HL-60 (cell line): ENCODE data around the gene TTC28.

Experiments used
- DNase-seq, 2 experiments: peaks; one replicate each; pipeline ENCODE4 v3.0.0-alpha.2; 2010 to 2020; ENCODE audit warnings: low read depth in 1 of 2, low spot score in 1 of 2
- H3K27ac ChIP-seq: fragments of 250-450 bp; sonication (Bioruptor Pico); replicated peaks from 2 replicates; pipeline ENCODE4 v1.5.1; 2020; ENCODE audit warnings: mild to moderate bottlenecking, moderate library complexity
- H3K27me3 ChIP-seq: fragments of 250-450 bp; sonication (Bioruptor Pico); 2 replicates; pipeline ENCODE4 v1.5.1; 2021; ENCODE audit warnings: mild to moderate bottlenecking, moderate library complexity; ENCODE audit not compliant: insufficient read depth, poor library complexity, severe bottlenecking
- H3K4me3 ChIP-seq: replicated peaks from 2 replicates; pipeline ENCODE4 v1.5.1; 2011; ENCODE audit warnings: mild to moderate bottlenecking, control low read depth, low read length; ENCODE audit not compliant: insufficient read depth
- GABPA ChIP-seq: IDR thresholded peaks from 2 replicates; pipeline ENCODE4 v1.6.1; 2012; ENCODE audit warnings: low read depth
- POLR2AphosphoS5 ChIP-seq: IDR thresholded peaks from 2 replicates; pipeline ENCODE4 v1.6.1; 2012; ENCODE audit warnings: low read depth
- REST ChIP-seq: IDR thresholded peaks from 2 replicates; pipeline ENCODE4 v1.6.1; 2012; ENCODE audit warnings: low read depth; ENCODE audit not compliant: insufficient replicate concordance
- SPI1 ChIP-seq: IDR thresholded peaks from 2 replicates; pipeline ENCODE4 v1.6.1; 2012; ENCODE audit warnings: low read depth, mild to moderate bottlenecking, borderline replicate concordance
- TF ChIP-seq, protein P1 (sequence below): IDR thresholded peaks from one replicate; pipeline ENCODE4 v1.5.1; 2011; ENCODE audit warnings: low read length, control low read depth, inconsistent platforms; ENCODE audit not compliant: insufficient read depth

Gene TTC28

DNA sequence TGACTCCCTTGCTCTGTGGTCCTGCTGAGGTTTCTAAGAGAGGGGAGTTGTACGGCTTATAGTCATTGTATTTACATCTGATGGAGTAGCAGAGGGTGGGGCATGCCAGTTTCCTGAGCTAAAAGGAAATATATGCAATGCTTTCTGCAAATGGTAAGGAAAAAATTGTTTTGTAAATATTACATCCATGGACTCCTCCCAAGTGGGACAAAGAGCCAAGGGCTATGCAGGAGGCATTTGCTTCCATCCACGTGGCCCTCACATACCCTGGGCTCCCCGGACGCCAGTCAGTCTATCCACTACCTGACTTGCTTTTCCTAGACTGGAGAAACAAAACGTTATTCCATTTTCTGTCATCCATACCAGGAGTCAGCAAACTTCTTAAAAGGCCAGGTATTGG, 700.8 kb downstream of the TTC28 start:
- Histone ChIP-seq H3K27ac (no peak overlapping the region), H3K27me3 (no peaks in the 10 kb centered on the region), H3K4me3 (no peak overlapping the region)
- TF ChIP-seq, protein P1, sequence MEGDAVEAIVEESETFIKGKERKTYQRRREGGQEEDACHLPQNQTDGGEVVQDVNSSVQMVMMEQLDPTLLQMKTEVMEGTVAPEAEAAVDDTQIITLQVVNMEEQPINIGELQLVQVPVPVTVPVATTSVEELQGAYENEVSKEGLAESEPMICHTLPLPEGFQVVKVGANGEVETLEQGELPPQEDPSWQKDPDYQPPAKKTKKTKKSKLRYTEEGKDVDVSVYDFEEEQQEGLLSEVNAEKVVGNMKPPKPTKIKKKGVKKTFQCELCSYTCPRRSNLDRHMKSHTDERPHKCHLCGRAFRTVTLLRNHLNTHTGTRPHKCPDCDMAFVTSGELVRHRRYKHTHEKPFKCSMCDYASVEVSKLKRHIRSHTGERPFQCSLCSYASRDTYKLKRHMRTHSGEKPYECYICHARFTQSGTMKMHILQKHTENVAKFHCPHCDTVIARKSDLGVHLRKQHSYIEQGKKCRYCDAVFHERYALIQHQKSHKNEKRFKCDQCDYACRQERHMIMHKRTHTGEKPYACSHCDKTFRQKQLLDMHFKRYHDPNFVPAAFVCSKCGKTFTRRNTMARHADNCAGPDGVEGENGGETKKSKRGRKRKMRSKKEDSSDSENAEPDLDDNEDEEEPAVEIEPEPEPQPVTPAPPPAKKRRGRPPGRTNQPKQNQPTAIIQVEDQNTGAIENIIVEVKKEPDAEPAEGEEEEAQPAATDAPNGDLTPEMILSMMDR, result no peak
- DNase-seq, result no peak

DNA sequence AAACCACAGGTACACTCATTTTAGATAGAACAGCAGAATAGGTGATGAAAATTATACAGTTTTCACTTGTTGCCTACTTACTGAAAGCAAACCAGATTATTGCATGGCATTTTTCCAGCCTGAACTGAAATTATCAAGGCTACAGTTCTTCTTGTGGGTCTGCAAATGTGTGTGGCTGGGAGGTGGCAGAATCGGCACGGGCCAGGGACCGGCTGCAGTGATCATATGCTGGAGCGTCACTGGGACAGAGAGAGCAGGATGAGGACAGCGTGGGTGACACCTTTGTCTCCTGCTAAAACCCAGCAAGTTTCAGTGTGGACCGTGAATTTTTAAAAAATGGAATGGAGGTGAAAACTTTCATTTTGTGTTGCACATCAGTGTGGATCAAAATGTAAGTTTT, 701.3 kb downstream of the TTC28 start:
- TF ChIP-seq GABPA (no peak), REST (no peak), POLR2AphosphoS5 (no peak), SPI1 (no peak)
- TF ChIP-seq, protein P1, result no peak
- no peak overlapping the region for H3K4me3 ChIP-seq
- H3K27me3 ChIP-seq, result no peaks in the 10 kb centered on the region
- H3K27ac ChIP-seq, result no peak overlapping the region
- no peak for DNase-seq

DNA sequence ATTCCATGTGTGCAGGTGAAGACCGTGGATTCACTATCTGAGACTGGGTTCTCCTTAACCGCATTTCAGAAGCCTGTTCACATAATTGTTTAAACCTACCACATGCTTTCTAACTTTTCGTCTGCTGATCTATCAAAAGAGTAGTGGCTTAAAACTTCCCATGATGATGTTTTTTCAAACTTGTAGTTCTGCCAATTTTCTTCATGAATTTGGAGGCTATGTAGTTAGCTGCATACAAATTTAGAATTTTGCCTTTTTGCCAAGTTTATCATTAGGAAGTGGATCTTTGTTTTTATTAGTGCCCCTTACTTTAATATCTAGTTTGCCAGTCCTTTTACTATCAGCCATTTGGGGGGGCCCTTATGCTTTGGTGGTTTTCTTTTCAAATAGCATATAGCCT, 703.1 kb downstream of the TTC28 start:
- no peak overlapping the region for H3K4me3 ChIP-seq
- H3K27ac ChIP-seq, result no peak overlapping the region
- H3K27me3 ChIP-seq, result no peaks in the 10 kb centered on the region
- TF ChIP-seq REST (no peak), SPI1 (no peak), POLR2AphosphoS5 (no peak), GABPA (no peak)
- TF ChIP-seq, protein P1, result no peak
- DNase-seq, result no peak

GRCh38 chr22:27975381-27976013, 704.1 kb downstream of the TTC28 start:
- Histone ChIP-seq H3K4me3 (no peak overlapping the region), H3K27ac (no peak overlapping the region), H3K27me3 (no peaks in the 10 kb centered on the region)
- no peak for DNase-seq
- no peak for TF ChIP-seq GABPA
- TF ChIP-seq POLR2AphosphoS5, result no peak
- TF ChIP-seq REST, result no peak
- TF ChIP-seq, protein P1, result no peak
- TF ChIP-seq SPI1, result no peak
